Measurements from ENCODE around the gene KIF25.

Gene KIF25

DNA sequence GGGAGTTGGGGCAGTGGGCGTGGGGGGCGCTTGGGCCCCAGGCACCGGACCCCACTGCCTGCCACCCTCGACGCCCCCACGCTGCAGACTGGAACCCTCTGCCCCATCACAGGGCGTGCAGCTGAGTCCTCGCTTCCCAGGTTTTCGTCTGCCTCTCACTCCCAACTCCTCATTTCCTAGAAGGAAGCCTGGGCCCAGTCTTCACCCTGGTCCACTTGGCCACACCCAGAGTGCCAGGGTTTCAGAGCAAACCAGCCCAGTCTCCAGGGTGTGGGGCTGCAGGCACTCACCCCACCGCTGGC, 51.2 kb downstream of the KIF25 start:
- Histone ChIP-seq H3K9ac (ENCODE audit: low read depth, low read length, poor library complexity, severe bottlenecking) (no peak overlapping the region), H4K20me1 (ENCODE audit: insufficient read depth, low read length, poor library complexity, severe bottlenecking) (no peaks in the 10 kb centered on the region), H3K4me2 (ENCODE audit: low read depth, low read length, poor library complexity, severe bottlenecking) (no peak overlapping the region), H3K27me3 (ENCODE audit: insufficient read depth, low read length, poor library complexity, severe bottlenecking) (no peaks in the 10 kb centered on the region), H3K9me3 (ENCODE audit: insufficient read depth, low read depth, low read length) (peaks cover 6% of the 10 kb centered on the region; the same call in 1 of the 2 replicates), H3K9me2 (replicated peaks; ENCODE audit: low read depth, low read length) (no peaks in the 10 kb centered on the region), H3K36me3 (ENCODE audit: insufficient read depth, low read length) (no peaks in the 10 kb centered on the region), H3K4me3 (ENCODE audit: low read length, poor library complexity, severe bottlenecking) (no peak overlapping the region), H2AFZ (ENCODE audit: low read length) (no peak overlapping the region), H3F3A (ENCODE audit: low read depth) (no peaks in the 10 kb centered on the region), H3K4me1 (ENCODE audit: insufficient read depth, low read length, poor library complexity, severe bottlenecking) (no peaks in the 10 kb centered on the region), H3K79me2 (ENCODE audit: insufficient read depth, low read length) (no peaks in the 10 kb centered on the region)
- TF ChIP-seq EZH2phosphoT487 (IDR thresholded peaks at IDR 0.05; ENCODE audit: borderline replicate concordance), result no peak
- TF ChIP-seq, protein P1, sequence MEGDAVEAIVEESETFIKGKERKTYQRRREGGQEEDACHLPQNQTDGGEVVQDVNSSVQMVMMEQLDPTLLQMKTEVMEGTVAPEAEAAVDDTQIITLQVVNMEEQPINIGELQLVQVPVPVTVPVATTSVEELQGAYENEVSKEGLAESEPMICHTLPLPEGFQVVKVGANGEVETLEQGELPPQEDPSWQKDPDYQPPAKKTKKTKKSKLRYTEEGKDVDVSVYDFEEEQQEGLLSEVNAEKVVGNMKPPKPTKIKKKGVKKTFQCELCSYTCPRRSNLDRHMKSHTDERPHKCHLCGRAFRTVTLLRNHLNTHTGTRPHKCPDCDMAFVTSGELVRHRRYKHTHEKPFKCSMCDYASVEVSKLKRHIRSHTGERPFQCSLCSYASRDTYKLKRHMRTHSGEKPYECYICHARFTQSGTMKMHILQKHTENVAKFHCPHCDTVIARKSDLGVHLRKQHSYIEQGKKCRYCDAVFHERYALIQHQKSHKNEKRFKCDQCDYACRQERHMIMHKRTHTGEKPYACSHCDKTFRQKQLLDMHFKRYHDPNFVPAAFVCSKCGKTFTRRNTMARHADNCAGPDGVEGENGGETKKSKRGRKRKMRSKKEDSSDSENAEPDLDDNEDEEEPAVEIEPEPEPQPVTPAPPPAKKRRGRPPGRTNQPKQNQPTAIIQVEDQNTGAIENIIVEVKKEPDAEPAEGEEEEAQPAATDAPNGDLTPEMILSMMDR (conservative IDR thresholded peaks at IDR 0.05; ENCODE audit: low read length), result no peak

DNA sequence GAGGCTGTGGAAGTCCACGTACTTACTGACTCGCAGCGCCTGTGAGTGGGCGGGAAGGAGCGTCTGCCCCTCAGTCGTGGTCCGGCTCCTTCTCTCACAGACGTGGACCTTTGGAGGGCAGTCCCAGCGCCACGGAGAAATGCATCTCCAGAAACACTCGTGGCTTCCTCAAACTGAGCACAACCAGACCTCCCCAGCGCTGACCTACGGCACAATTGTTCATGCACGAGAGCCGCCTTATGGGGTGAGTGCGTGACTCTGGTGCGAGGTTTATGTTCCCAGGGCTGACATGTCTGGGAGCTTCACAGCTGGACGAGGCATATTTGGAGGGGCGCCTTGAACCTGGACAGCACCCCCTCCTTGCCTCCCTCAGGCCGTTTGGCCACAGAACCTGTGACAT, 51.8 kb downstream of the KIF25 start:
- H3K4me2 ChIP-seq (ENCODE audit: low read depth, low read length, poor library complexity, severe bottlenecking), result no peak overlapping the region
- H3K9me2 ChIP-seq (replicated peaks; ENCODE audit: low read depth, low read length), result no peaks in the 10 kb centered on the region
- H4K20me1 ChIP-seq (ENCODE audit: insufficient read depth, low read length, poor library complexity, severe bottlenecking), result no peaks in the 10 kb centered on the region
- no peak overlapping the region for H3K9ac ChIP-seq (ENCODE audit: low read depth, low read length, poor library complexity, severe bottlenecking)
- no peaks in the 10 kb centered on the region for H3K4me1 ChIP-seq (ENCODE audit: insufficient read depth, low read length, poor library complexity, severe bottlenecking)
- no peaks in the 10 kb centered on the region for H3K79me2 ChIP-seq (ENCODE audit: insufficient read depth, low read length)
- no peak for TF ChIP-seq EZH2phosphoT487 (IDR thresholded peaks at IDR 0.05; ENCODE audit: borderline replicate concordance)
- TF ChIP-seq, protein P1 (conservative IDR thresholded peaks at IDR 0.05; ENCODE audit: low read length), result no peak
- H2AFZ ChIP-seq (ENCODE audit: low read length), result no peak overlapping the region
- H3K36me3 ChIP-seq (ENCODE audit: insufficient read depth, low read length), result no peaks in the 10 kb centered on the region
- peaks cover 6% of the 10 kb centered on the region; the same call in 1 of the 2 replicates for H3K9me3 ChIP-seq (ENCODE audit: insufficient read depth, low read depth, low read length)
- H3K27me3 ChIP-seq (ENCODE audit: insufficient read depth, low read length, poor library complexity, severe bottlenecking), result no peaks in the 10 kb centered on the region
- no peaks in the 10 kb centered on the region for H3F3A ChIP-seq (ENCODE audit: low read depth)
- no peak overlapping the region for H3K4me3 ChIP-seq (ENCODE audit: low read length, poor library complexity, severe bottlenecking)

DNA sequence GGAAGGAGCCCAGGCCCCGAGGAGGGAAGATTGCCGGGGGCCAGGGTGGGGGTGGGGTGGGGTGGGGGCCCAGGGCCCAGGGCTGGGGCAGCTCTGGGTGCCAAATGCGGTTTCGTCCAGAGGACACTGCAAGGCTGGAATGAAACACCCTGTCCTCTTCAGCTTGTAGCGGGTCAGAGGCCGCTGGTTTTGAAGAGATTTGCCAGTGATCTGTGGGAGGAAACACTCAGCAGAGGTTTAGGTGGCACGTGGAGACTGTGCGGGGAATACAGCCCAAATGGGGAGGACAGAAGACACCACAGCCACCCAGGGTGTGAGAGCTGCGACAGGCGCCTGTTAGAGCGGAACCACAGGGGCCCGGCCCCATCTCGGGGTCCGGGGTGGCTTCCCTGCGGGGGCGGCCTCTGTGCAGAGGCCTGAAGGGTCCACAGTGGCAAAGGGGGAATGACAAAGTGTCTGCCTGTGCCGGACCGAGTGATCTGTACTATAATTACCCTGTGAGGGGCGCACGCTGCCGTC, 52.3 kb downstream of the KIF25 start:
- no peaks in the 10 kb centered on the region for H3K27me3 ChIP-seq (ENCODE audit: insufficient read depth, low read length, poor library complexity, severe bottlenecking)
- H3K9ac ChIP-seq (ENCODE audit: low read depth, low read length, poor library complexity, severe bottlenecking), result no peak overlapping the region
- H3K4me2 ChIP-seq (ENCODE audit: low read depth, low read length, poor library complexity, severe bottlenecking), result no peak overlapping the region
- no peak overlapping the region for H3K4me3 ChIP-seq (ENCODE audit: low read length, poor library complexity, severe bottlenecking)
- H3K9me3 ChIP-seq (ENCODE audit: insufficient read depth, low read depth, low read length), result peaks cover 6% of the 10 kb centered on the region; the same call in 1 of the 2 replicates
- H3K4me1 ChIP-seq (ENCODE audit: insufficient read depth, low read length, poor library complexity, severe bottlenecking), result no peaks in the 10 kb centered on the region
- H2AFZ ChIP-seq (ENCODE audit: low read length), result no peak overlapping the region
- no peaks in the 10 kb centered on the region for H3K79me2 ChIP-seq (ENCODE audit: insufficient read depth, low read length)
- H4K20me1 ChIP-seq (ENCODE audit: insufficient read depth, low read length, poor library complexity, severe bottlenecking), result no peaks in the 10 kb centered on the region
- no peak for TF ChIP-seq EZH2phosphoT487 (IDR thresholded peaks at IDR 0.05; ENCODE audit: borderline replicate concordance)
- TF ChIP-seq, protein P1 (conservative IDR thresholded peaks at IDR 0.05; ENCODE audit: low read length), result no peak
- H3K9me2 ChIP-seq (replicated peaks; ENCODE audit: low read depth, low read length), result no peaks in the 10 kb centered on the region
- H3K36me3 ChIP-seq (ENCODE audit: insufficient read depth, low read length), result no peaks in the 10 kb centered on the region
- H3F3A ChIP-seq (ENCODE audit: low read depth), result no peaks in the 10 kb centered on the region

Data from Loucy (cell line).